Measurements from ENCODE around the gene NADK2. TPM values are rescaled to one million over a fixed set of nuclear protein-coding genes. Genes with fewer than 3 reads are reported as not detected.
A peak's percentile ranks its signal among the peaks of the same experiment; 100 is the strongest.

The NADK2 gene
- total and polyA plus RNA-seq, 9 of the 15 experiments (the other 6 are each of a cell fraction or from before 2014, with no cell fraction given): 10.6 to 41.0 (median 24.0) TPM

DNA sequence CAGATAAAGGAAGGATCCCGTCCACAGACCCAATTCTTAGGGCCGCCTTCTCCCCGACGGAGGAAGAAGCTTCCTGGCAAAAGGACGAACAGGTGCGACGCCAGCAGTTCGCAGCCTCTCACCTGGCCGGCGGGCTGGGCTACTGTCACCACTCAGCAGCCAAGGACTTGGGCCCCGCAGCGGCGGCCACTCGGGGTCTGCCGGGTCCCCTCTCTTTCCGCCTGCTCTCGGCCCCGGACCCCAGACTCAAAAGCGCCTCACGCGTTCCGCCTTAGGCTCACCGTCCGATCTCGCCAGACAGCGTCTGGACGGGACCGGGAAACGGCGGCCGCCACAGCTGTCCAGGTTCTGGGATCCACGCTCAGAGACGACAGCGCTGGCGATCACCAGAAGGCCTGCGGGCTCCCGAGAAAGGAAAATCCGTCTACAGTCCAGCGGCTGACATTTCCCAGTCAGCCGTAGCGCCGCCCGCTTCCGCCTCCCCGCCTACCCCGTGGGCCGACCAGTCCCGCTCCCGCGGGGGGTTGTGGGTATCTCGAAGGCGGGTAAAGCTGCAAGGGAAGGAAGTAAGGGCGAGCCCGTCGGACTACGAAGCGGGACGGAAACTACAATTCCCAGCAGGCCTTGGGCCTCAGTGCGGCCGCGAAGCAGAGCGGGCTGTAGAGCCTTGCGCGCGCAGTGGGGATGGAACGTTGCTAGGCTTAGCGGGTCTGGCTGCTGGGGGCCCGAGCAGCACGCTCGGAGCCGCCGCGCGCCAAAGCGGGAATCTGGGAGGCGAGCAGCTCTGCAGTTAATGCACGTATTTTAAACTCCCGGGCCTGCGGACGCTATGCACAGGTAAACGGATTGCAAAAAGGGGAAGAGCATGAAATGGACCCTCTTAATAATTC is 90.0 kb downstream of the NADK2 start, which contains the start of the genes LMBRD2 and SKP2 (continued):
- TF ChIP-seq, protein P1, sequence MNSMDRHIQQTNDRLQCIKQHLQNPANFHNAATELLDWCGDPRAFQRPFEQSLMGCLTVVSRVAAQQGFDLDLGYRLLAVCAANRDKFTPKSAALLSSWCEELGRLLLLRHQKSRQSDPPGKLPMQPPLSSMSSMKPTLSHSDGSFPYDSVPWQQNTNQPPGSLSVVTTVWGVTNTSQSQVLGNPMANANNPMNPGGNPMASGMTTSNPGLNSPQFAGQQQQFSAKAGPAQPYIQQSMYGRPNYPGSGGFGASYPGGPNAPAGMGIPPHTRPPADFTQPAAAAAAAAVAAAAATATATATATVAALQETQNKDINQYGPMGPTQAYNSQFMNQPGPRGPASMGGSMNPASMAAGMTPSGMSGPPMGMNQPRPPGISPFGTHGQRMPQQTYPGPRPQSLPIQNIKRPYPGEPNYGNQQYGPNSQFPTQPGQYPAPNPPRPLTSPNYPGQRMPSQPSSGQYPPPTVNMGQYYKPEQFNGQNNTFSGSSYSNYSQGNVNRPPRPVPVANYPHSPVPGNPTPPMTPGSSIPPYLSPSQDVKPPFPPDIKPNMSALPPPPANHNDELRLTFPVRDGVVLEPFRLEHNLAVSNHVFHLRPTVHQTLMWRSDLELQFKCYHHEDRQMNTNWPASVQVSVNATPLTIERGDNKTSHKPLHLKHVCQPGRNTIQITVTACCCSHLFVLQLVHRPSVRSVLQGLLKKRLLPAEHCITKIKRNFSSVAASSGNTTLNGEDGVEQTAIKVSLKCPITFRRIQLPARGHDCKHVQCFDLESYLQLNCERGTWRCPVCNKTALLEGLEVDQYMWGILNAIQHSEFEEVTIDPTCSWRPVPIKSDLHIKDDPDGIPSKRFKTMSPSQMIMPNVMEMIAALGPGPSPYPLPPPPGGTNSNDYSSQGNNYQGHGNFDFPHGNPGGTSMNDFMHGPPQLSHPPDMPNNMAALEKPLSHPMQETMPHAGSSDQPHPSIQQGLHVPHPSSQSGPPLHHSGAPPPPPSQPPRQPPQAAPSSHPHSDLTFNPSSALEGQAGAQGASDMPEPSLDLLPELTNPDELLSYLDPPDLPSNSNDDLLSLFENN (IDR thresholded peaks at IDR 0.05; ENCODE audit: low read depth in 2 of 2, low read length in 2 of 2): peak in 1 of 2 experiments; percentile 51; a peak in 1 of 4 replicates
- TF ChIP-seq HMG20B (CRISPR knock-in tag; IDR thresholded peaks at IDR 0.05) (no peak), JUND (IDR thresholded peaks at IDR 0.05; ENCODE audit: borderline replicate concordance, low read depth, low read length) (peak; percentile 69; the same call in 1 of the 2 replicates), JUND (tag; IDR thresholded peaks at IDR 0.05; ENCODE audit: borderline replicate concordance, low read depth, low read length) (peak; percentile 29; the same call in 1 of the 3 replicates), ARNT (IDR thresholded peaks at IDR 0.05) (no peak), THRAP3 (IDR thresholded peaks at IDR 0.05; ENCODE audit: borderline replicate concordance) (no peak), ZNF764 (CRISPR knock-in tag; IDR thresholded peaks at IDR 0.05; ENCODE audit: low read depth) (no peak), FIP1L1 (IDR thresholded peaks at IDR 0.05; ENCODE audit: low read depth, low read length, poor library complexity, severe bottlenecking) (peak; percentile 65), PCBP2 (IDR thresholded peaks at IDR 0.05; ENCODE audit: low read depth, low read length, poor library complexity, severe bottlenecking) (no peak), POLR2H (tag; IDR thresholded peaks at IDR 0.05; ENCODE audit: low read depth) (no peak), LARP7 (IDR thresholded peaks at IDR 0.05) (peak; percentile 47; the same call in 1 of the 2 replicates), PHF21A (IDR thresholded peaks at IDR 0.05; ENCODE audit: borderline replicate concordance, low read depth) (no peak), HSF4 (CRISPR knock-in tag; IDR thresholded peaks at IDR 0.05; ENCODE audit: borderline replicate concordance) (no peak)
- TF ChIP-seq, protein P2, sequence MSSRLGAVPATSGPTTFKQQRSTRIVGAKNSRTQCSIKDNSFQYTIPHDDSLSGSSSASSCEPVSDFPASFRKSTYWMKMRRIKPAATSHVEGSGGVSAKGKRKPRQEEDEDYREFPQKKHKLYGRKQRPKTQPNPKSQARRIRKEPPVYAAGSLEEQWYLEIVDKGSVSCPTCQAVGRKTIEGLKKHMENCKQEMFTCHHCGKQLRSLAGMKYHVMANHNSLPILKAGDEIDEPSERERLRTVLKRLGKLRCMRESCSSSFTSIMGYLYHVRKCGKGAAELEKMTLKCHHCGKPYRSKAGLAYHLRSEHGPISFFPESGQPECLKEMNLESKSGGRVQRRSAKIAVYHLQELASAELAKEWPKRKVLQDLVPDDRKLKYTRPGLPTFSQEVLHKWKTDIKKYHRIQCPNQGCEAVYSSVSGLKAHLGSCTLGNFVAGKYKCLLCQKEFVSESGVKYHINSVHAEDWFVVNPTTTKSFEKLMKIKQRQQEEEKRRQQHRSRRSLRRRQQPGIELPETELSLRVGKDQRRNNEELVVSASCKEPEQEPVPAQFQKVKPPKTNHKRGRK (tag; IDR thresholded peaks at IDR 0.05): no peak
- TF ChIP-seq, protein P3, sequence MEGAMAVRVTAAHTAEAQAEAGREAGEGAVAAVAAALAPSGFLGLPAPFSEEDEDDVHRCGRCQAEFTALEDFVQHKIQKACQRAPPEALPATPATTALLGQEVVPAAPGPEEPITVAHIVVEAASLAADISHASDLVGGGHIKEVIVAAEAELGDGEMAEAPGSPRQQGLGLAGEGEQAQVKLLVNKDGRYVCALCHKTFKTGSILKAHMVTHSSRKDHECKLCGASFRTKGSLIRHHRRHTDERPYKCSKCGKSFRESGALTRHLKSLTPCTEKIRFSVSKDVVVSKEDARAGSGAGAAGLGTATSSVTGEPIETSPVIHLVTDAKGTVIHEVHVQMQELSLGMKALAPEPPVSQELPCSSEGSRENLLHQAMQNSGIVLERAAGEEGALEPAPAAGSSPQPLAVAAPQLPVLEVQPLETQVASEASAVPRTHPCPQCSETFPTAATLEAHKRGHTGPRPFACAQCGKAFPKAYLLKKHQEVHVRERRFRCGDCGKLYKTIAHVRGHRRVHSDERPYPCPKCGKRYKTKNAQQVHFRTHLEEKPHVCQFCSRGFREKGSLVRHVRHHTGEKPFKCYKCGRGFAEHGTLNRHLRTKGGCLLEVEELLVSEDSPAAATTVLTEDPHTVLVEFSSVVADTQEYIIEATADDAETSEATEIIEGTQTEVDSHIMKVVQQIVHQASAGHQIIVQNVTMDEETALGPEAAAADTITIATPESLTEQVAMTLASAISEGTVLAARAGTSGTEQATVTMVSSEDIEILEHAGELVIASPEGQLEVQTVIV (CRISPR knock-in tag; IDR thresholded peaks at IDR 0.05; ENCODE audit: borderline replicate concordance): peak; percentile 88; the same call in 1 of the 2 replicates
- TF ChIP-seq, protein P4, sequence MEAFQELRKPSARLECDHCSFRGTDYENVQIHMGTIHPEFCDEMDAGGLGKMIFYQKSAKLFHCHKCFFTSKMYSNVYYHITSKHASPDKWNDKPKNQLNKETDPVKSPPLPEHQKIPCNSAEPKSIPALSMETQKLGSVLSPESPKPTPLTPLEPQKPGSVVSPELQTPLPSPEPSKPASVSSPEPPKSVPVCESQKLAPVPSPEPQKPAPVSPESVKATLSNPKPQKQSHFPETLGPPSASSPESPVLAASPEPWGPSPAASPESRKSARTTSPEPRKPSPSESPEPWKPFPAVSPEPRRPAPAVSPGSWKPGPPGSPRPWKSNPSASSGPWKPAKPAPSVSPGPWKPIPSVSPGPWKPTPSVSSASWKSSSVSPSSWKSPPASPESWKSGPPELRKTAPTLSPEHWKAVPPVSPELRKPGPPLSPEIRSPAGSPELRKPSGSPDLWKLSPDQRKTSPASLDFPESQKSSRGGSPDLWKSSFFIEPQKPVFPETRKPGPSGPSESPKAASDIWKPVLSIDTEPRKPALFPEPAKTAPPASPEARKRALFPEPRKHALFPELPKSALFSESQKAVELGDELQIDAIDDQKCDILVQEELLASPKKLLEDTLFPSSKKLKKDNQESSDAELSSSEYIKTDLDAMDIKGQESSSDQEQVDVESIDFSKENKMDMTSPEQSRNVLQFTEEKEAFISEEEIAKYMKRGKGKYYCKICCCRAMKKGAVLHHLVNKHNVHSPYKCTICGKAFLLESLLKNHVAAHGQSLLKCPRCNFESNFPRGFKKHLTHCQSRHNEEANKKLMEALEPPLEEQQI (IDR thresholded peaks at IDR 0.05): no peak

Measured in K562 (cell line).